HCT116 (cell line): ENCODE results near the gene NEK8. TPM values are rescaled to one million over a fixed set of nuclear protein-coding genes. Genes with fewer than 3 reads are reported as not detected.
"Not testable (repeated sequence)": the region's sequence is repeated elsewhere in the genome, so short reads cannot be mapped to it uniquely, and the experiment has no call there.

ENCODE experiments used
- ATAC-seq: fragments of 200-7000 bp; cut with Tn5 transposase; 2 replicates; pipeline ENCODE4 v1.9.1; 2020; ENCODE audit warnings: mild to moderate bottlenecking, moderate library complexity
- BruUV-seq: library from RNA; stranded (reverse); fragments of 400-500 nt; replicated peaks from 2 replicates; lab custom pipeline; 2021; lab: Mats Ljungman, UMichigan
- CTCF ChIA-PET: fragments of 300-600 bp; sonication (Branson Sonifier 250); formaldehyde crosslinking; loops from one replicate; lab custom pipeline; 2021; ENCODE audit warnings: antibody characterized with exemption; lab: Charles Lee
- POLR2A ChIA-PET: fragments of 300-600, 350-600 bp; sonication (Branson Sonifier 250); formaldehyde crosslinking; loops from one replicate; lab custom pipeline; 2021; ENCODE audit warnings: antibody characterized with exemption; lab: Charles Lee
- RAD21 ChIA-PET, 2 experiments: fragments of 300-600 bp; sonication (Branson Sonifier 250); formaldehyde crosslinking; loops; one replicate each; lab custom pipeline; 2023; ENCODE audit warnings: low total read pairs in 2 of 2; ENCODE audit not compliant: uncharacterized antibody in 2 of 2, unreplicated experiment in 2 of 2, low non-redundant PET in 1 of 2; lab: Charles Lee
- DNase-seq: peaks from one replicate; pipeline ENCODE4 v3.0.0-alpha.2; 2010; ENCODE audit warnings: low read depth, low spot score
- H2AFZ ChIP-seq: fragments of 200-600 bp; shearing (Covaris generic), sonication (generic); 2 replicates; pipeline ENCODE4 v1.6.1; 2017; ENCODE audit warnings: low read depth, mixed run types, mixed read lengths, antibody characterized with exemption, low read length; ENCODE audit not compliant: poor library complexity, severe bottlenecking
- H3K27ac ChIP-seq: 2 replicates; pipeline ENCODE4 v1.5.1; 2012; ENCODE audit warnings: low read depth, low read length
- H3K27me3 ChIP-seq: fragments of 200-600 bp; sonication (generic); 2 replicates; pipeline ENCODE4 v1.6.1; 2016; ENCODE audit warnings: mixed run types, low read length, mixed read lengths; ENCODE audit not compliant: insufficient read depth
- H3K36me3 ChIP-seq, 2 experiments: fragments of 200-500 bp in 1 of 2; fragments of 200-600 bp in 1 of 2; sonication (Bioruptor generic) in 1 of 2; sonication (generic) in 1 of 2; 2 replicates each; pipeline versions ENCODE4 v1.5.1 to v1.6.1; 2014 to 2016; ENCODE audit warnings: low read length in 2 of 2, inconsistent platforms in 1 of 2, mixed read lengths in 1 of 2, mixed run types in 1 of 2; ENCODE audit not compliant: insufficient read depth in 2 of 2, control insufficient read depth in 1 of 2
- H3K4me1 ChIP-seq, 2 experiments: fragments of 200-600 bp in 1 of 2; sonication (generic) in 1 of 2; 2 replicates each; pipeline versions ENCODE4 v1.5.1 to v1.6.1; 2012 to 2017; ENCODE audit warnings: low read length in 2 of 2, inconsistent platforms in 1 of 2, mild to moderate bottlenecking in 1 of 2, mixed read lengths in 1 of 2, mixed run types in 1 of 2, moderate library complexity in 1 of 2; ENCODE audit not compliant: insufficient read depth in 2 of 2, control insufficient read depth in 1 of 2
- H3K4me2 ChIP-seq: fragments of 200-600 bp; sonication (generic); 2 replicates; pipeline ENCODE4 v1.6.1; 2017; ENCODE audit warnings: mixed run types, low read length, mixed read lengths
- H3K4me3 ChIP-seq, 2 experiments: fragments of 200-600 bp in 1 of 2; sonication (generic) in 1 of 2; replicated peaks in 1 of 2; 2 replicates each; pipeline ENCODE4 v1.5.1; 2011 to 2016; ENCODE audit warnings: low read length in 2 of 2, control low read depth in 1 of 2, low read depth in 1 of 2, mild to moderate bottlenecking in 1 of 2, mixed read lengths in 1 of 2, mixed run types in 1 of 2
- H3K79me2 ChIP-seq: fragments of 200-600 bp; sonication (generic); 2 replicates; pipeline ENCODE4 v1.6.1; 2017; ENCODE audit warnings: mild to moderate bottlenecking, mixed run types, low read length, moderate library complexity, mixed read lengths; ENCODE audit not compliant: insufficient read depth
- H3K9ac ChIP-seq: fragments of 200-600 bp; sonication (generic); 2 replicates; pipeline ENCODE4 v1.6.1; 2016; ENCODE audit warnings: low read length, mixed read lengths
- H3K9me2 ChIP-seq: fragments of 200-600 bp; sonication (generic), shearing (Covaris generic); 2 replicates; pipeline ENCODE4 v1.6.1; 2017; ENCODE audit warnings: mixed run types, mild to moderate bottlenecking, moderate library complexity; ENCODE audit not compliant: insufficient read depth
- H3K9me3 ChIP-seq, 2 experiments: fragments of 200-500 bp in 1 of 2; fragments of 200-600 bp in 1 of 2; sonication (Bioruptor generic) in 1 of 2; sonication (generic) in 1 of 2; 2 replicates each; pipeline ENCODE4 v1.6.1; 2014 to 2017; ENCODE audit warnings: low read length in 2 of 2, mixed read lengths in 2 of 2, inconsistent platforms in 1 of 2, low read depth in 1 of 2, mild to moderate bottlenecking in 1 of 2, mixed run types in 1 of 2, moderate library complexity in 1 of 2; ENCODE audit not compliant: control insufficient read depth in 1 of 2, insufficient read depth in 1 of 2
- H4K20me1 ChIP-seq: fragments of 200-600 bp; sonication (generic), shearing (Covaris generic); 2 replicates; pipeline ENCODE4 v1.6.1; 2017; ENCODE audit warnings: mixed run types, mild to moderate bottlenecking, moderate library complexity; ENCODE audit not compliant: insufficient read depth
- REST ChIP-seq: IDR thresholded peaks from 2 replicates; pipeline ENCODE4 v1.6.1; 2012; ENCODE audit warnings: low read depth
- ZFX ChIP-seq: fragments of 450-650 bp; IDR thresholded peaks from 2 replicates; pipeline ENCODE4 v1.6.1; 2017
- intact Hi-C: fragments of 100-400 bp; cut with micrococcal nuclease; formaldehyde crosslinking; loops from 2 replicates; pipeline ENCODE4 v1.10.0; 2022
- total RNA-seq: library from RNA; stranded (reverse); gene quantifications from one replicate; pipeline ENCODE4 v1.2.1, GENCODE V29; 2021; ENCODE audit not compliant: unreplicated experiment

The NEK8 gene
- total RNA-seq, 1 experiment from 2014 or later: 7.0 TPM

- no peak overlapping the region for H2AFZ ChIP-seq
- H4K20me1 ChIP-seq: no peaks in the 10 kb centered on the region; the same call in 1 of the 2 replicates
- no peak overlapping the region for H3K9ac ChIP-seq
- ChIA-PET RAD21 (no interaction called here), POLR2A (interaction anchor here (0.7 kb wide), 1 partner anchor 27 kb away, joined by 4 read pairs; no protein-coding TSS in a partner anchor), CTCF (no interaction called here)
- H3K4me2 ChIP-seq: no peak overlapping the region
- H3K4me1 ChIP-seq: no peaks in the 10 kb centered on the region
- H3K4me3 ChIP-seq: no peak overlapping the region
- H3K9me3 ChIP-seq: no peaks in the 10 kb centered on the region
- intact Hi-C loops: no loop called here
- BruUV-seq: no TSS peak
- peaks cover 56% of the 10 kb centered on the region for H3K79me2 ChIP-seq
- TF ChIP-seq ZFX (no peak), REST (no peak)
- no peaks in the 10 kb centered on the region for H3K9me2 ChIP-seq
- DNase-seq (no peak), ATAC-seq (no peak)
- no peaks in the 10 kb centered on the region for H3K36me3 ChIP-seq
- H3K27me3 ChIP-seq: no peaks in the 10 kb centered on the region
- H3K27ac ChIP-seq: no peak overlapping the region
Measured at GRCh38 chr17:28777178-28777577, 48.6 kb downstream of the NEK8 start.

- RAD21 ChIA-PET, DNase-seq, H3K4me2 ChIP-seq, H3K9me2 ChIP-seq, H3K9ac ChIP-seq, POLR2A ChIA-PET, H3K27me3 ChIP-seq, H4K20me1 ChIP-seq, H2AFZ ChIP-seq, BruUV-seq, H3K27ac ChIP-seq, H3K4me1 ChIP-seq, H3K4me3 ChIP-seq, H3K9me3 ChIP-seq, H3K36me3 ChIP-seq, intact Hi-C loops, CTCF ChIA-PET, ATAC-seq: not testable (repeated sequence)
- peaks cover 56% of the 10 kb centered on the region for H3K79me2 ChIP-seq
Measured at GRCh38 chr17:28779601-28780000, 51.0 kb downstream of the NEK8 start.
